Putamen (tissue), 1 donor: ENCODE measurements around the gene PLXNB1.

Experiments used
- DNase-seq: peaks from one replicate; pipeline ENCODE4 v3.0.0-alpha.2; 2016; ENCODE audit warnings: low spot score

PLXNB1 gene

DNA sequence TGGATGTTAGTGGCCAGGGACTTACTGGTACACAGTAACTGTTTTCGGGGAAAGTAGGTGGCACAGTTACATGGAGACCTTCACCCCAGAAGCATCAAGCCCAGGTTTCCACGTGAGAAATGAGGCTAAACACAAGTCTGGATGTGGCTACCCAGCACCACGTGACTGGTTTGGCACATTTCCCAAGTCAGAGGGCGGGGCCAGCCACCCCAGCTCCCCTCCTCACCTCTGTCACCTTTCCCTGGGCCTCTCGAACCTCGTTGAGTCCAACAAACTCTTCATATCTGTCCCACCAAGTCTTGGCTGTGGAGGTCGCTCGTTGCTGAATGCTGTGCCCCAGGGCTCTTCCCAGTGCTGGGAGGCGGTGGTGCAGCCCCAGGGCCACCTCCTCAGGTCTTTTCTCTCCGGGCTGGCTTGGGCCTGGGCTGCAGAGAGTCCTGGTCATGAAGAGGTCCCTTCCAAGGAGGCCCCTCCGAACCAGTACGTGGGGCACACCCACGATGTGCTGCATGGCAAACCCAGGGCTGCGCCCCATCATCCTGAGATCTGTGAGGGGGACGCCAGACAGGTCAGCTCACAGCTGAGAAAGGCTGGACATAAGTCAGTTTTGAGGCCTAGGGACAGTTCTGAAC is 4.8 kb upstream of the PLXNB1 start:
- no peak for DNase-seq

- no peak for DNase-seq
Measured at GRCh38 chr3:48433472-48434118, 3.7 kb upstream of the PLXNB1 start.

GRCh38 chr3:48432411-48433371 is 2.8 kb upstream of the PLXNB1 start:
- no peak for DNase-seq

DNA sequence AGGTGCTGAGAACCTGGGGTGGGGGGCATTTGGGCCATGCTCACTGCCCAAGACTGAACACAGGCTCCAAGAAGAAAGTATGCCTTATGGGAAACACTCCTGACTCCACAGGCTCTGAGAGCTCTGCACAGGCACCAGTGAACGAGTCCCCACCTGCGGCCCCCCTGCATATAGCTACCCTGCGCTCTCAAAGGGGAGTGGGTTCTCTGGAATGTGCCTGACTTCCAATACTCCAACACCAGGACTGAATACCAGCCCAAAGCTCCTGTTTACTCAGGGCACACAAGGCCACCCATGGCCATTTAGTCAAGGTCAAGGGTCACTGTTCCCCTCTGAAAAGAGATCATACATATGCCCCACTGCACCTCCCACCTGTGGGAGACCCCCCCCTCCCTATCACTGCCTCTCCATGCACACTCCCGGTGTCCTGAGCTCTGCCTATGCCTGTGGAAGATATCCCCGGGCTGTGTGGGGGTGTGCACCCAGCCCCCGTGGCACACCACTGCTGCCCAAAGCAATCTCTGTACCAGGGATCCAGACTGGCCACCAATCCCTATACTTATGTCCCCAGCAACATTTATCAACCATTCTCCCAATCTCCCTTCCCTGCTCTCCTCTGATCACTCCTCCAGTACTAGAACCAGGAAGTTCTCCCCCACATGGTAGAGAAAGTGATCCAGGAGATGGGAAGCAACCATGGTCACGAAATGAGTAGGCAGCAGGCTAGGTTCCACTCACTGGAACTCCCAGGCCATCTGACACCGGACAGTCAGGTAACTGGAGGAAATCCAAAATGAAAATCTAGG is 1.5 kb upstream of the PLXNB1 start:
- DNase-seq = no peak

- DNase-seq = no peak
Measured at GRCh38 chr3:48430708-48431101, 819 bp upstream of the PLXNB1 start.

DNA sequence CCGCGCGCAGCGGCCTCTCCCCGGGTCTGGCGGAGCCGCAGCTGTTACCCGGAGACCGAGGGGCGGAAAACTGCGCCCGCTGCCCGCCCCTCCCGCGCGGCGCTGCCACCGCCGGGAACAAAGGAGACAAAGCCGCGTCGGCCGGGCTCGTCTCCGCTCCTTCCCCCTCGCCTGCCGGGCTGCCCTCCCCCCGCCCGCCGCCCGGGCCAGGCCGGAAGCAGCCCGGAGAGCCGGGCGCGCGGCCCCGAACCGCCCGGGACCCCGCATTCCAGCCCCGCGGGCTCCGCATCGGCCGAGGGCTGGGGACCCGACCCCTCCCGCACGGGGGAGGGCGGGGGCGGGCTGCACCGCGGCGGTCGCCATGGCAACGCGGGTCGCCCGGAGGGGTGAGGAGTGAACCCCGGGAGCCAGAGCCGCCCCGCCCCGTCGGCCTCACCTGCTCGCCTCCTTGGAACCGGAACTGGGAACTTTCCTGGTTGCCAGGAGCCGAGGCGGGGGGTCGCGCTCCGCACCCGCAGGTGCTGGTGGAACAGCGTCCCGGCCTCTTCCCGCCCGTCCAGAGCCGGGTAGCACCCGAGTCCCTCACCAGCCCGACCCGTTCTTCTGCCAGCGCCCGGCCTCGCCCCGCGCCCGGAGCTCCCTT is 448 bp downstream of the PLXNB1 start:
- DNase-seq = peak; percentile 84

DNA sequence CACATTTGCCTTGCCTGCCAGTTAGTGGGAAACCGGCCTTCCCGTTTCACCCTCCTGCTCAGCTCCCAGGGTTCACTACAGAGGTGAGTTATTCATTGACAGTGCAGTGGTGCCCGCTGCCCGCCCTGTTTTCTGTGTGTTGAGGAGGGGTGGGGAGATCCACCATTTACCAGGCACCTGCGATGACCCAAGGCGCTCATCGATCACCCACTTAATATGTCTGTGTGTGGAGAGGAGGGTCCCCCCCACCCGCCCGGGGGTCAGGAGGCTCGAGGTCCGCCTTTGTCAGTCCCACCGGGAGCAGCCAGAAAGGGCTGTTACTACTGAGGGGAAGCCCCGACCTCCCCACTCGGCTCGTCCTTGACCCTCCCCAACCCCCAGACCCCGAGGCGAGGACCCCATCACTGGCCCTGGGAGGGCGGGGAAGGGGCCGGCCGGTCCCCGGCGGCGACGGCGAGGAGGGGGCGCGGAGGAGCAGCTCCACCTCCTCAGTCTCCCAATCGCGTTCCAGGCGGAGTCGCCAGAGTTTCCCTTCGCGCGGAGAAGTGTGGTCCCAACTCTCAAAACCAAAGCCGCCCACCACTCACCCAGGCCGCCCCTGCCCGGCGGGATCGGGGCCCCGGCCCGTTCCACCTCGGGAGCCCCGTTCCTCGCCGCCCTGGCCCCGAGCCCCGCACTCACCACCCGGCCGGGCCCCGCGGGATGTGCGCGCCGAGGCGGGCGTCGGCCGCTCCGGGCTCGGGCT is 1.1 kb downstream of the PLXNB1 start:
- DNase-seq = peak; percentile 25

- DNase-seq = no peak
Measured at GRCh38 chr3:48428088-48428571, 1.8 kb downstream of the PLXNB1 start.

DNA sequence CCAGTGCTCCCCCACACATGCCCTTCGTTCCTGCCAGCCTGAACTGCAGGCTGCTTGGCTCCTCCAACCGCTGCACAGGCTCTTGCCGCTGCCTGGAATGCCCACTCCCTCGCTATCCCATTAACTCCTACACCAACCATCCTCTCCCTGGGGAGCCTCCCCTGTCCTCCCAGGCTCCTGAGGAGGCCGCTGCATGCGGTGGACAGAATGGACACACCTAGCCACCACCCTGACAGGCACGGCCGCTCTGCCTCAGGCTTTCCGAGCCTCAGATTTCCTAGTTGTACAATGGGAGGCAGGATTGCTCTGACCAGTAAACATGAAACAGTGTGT is 2.3 kb downstream of the PLXNB1 start:
- DNase-seq = no peak

GRCh38 chr3:48426944-48427629 is 2.8 kb downstream of the PLXNB1 start:
- DNase-seq = no peak

DNA sequence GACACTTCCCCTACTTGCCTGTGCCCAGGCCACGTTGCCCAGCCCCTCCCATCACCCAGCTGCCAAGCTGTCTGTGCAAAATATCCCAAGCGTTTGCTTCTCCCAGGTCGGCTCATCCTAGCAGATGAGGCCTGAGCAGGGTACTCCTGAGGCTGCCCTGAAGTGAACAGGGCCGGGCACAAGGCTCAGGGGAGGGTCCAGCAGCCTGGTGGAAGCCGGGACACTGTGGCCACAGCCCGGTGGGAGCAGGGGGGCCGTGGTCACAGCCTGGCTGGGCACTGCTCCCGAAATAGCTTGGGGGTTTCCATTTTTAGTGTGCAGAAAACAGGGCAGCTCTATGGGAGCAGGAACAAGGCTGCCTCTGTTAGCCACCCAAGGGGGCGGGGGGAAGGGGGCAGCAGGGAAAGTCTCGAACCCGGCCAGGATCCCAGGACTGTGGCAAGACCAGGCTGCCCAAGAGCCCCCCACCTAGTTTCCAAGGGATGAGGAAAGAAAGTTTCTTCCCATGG is 3.4 kb downstream of the PLXNB1 start:
- DNase-seq = peak; percentile 96

DNA sequence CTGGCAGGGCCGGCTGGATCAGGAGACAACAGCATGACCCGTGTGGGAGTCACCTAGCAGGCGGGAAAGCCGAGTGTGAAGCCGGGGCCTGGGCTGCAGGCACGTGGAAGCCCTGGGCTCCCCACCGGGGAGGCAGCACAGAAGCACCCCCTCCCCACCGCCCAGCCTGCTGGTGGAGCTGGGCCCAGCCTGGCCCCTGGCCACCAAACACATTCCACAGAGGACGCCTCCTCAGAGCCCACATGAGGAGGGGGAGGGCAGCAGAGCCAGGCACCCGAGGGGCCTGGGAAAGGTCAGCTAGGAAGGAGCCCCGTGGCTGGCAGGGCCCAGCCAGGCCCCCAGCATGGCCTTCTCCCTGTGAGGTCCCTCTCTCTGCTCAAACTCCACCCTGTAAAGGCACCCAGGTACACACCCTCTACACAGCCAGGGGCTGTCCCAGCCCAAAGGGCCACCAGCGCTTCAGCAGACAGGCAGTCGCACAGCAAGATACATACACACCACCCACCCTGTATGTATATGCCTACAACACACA is 4.5 kb downstream of the PLXNB1 start:
- DNase-seq = peak; percentile 75

DNA sequence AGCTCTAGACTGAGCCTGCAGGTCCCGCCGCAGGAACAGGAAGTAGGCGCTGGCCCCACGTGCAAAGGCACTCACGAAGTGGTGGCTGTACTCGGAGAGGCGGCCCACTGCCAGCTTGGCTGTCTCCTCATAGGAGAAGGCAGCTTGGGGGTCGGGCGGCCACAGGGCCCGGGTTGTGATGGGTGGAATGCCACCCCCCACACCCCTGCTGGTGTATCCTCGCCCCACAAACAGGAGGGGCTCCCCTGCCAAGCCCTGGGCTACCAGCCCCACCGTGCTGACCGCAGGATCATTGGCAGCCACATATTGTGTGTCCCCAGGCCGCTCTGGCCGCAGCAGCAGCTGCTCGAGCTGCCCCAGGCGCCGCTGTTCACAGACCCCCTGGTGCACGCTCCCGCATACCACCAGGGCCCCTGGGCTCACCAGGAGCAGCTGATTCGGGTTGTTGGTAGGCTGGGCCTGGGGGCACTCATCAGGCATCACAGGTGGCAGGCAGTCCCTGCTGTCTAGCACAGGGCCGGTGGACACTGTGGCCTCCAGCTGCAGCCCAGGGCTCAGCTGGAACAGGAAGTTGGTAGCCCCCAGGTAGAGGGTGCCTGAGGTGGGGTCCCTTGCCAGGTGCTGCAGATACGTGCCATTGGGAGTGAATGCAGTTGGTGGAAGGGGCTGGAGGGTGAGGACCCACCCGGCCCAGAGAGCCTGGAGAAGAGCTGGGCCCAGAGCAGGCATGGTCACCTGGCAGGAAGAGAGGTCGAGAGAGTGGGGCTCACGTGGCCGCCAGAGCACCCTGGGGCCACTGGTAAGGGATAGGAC is 5.8 kb downstream of the PLXNB1 start:
- no peak for DNase-seq

DNA sequence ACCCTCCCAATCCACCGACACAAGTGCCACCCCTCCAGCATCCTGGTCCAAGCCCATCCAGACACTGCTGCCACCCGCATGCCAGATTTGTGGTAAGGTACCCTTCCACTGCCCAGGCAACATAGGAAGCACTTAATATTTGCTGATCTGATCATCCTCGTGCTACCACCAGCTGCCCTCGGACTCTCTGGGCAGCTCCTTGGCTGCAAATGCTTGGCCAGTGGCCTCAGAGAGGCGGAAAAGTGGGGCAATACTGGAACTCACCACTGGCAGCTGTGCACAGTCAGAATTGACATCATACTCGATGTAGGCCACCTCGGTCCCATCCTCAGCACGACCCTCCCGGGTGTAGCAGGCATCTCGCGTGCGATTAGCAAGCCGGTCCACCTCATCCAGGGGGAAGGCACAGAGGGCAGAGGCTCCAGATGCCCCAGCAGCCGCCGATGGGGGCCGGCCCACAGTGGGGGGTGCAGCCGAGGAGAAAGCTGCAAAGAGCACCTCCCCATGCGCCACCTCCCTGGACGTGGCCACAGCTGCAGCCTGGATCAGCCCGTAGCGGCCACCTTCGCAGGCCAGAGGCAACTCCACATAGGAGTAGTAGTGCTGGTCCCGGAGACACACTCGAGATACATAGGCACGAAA is 6.5 kb downstream of the PLXNB1 start:
- DNase-seq = peak; percentile 64

GRCh38 chr3:48422681-48423080 is 7.2 kb downstream of the PLXNB1 start:
- DNase-seq = no peak

GRCh38 chr3:48422272-48422671 is 7.6 kb downstream of the PLXNB1 start:
- no peak for DNase-seq

DNA sequence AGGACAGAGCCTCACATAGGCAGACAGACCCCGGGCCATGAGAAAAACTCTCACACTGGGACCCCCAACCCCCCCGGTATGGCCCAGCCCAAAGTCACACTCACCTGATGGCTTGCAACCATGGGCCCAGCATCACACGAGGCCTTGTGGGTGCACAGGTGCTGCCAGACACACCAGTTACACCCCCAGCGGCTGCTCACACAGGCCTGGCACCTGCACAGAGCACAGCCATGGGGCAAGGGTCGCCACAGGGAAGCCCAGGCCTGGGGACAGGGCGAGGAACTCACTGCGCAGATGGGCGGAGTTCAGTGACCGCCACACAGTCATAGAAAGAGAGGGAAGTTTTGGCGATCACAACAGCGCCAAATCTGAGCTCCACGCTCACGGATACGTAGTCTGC is 9.3 kb downstream of the PLXNB1 start:
- no peak for DNase-seq

GRCh38 chr3:48419597-48419996 is 10.3 kb downstream of the PLXNB1 start:
- no peak for DNase-seq
